ENCODE data around the gene GPR183. TPM values are rescaled to one million over a fixed set of nuclear protein-coding genes. Genes with fewer than 3 reads are reported as not detected.

The GPR183 gene
- total RNA-seq, 1 experiment from 2014 or later = 0.15 TPM

DNA sequence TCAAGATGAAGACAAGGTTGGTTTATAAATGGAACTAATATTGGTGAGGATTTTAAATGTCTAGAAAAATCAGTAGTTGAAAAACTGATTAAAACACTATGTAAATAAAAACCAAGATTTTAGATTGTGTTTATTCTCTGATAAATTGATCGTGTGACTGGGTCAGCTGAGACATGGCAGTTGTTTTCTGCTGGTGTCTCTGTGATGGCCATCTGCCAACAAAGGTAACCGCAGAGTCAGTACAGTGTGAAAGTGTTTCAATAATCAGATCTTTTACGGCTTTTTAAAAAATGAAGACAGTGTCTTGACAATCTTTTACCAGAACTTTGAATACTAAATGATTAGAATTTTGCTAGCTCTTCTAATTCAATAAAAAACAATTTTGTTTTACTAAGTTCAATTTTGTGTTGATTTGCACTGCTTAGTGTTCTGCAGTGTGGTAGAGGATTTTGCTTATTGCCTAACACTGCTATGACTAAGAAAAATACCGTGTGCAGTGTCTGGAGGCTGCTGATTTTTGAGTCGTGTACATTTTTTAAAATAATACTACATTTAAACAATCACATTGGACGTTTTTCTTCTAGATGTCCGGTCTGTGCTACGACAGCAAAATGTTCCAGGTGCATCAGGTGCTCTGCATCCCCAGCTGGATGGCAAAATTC, 32.7 kb upstream of the GPR183 start:
- TF ChIP-seq REST (IDR thresholded peaks at IDR 0.05; ENCODE audit: insufficient read depth in 1 of 2, low read depth in 2 of 2, low read length in 1 of 2) = no peak
- no peak for TF ChIP-seq SIN3A (IDR thresholded peaks at IDR 0.05; ENCODE audit: borderline replicate concordance, insufficient read depth, low read depth, low read length)
- TF ChIP-seq TCF7L2 (IDR thresholded peaks at IDR 0.05; ENCODE audit: low read depth, low read length) = no peak
- no peak for TF ChIP-seq POLR2AphosphoS5 (IDR thresholded peaks at IDR 0.05; ENCODE audit: low read depth, low read length)
- TF ChIP-seq, protein P1, sequence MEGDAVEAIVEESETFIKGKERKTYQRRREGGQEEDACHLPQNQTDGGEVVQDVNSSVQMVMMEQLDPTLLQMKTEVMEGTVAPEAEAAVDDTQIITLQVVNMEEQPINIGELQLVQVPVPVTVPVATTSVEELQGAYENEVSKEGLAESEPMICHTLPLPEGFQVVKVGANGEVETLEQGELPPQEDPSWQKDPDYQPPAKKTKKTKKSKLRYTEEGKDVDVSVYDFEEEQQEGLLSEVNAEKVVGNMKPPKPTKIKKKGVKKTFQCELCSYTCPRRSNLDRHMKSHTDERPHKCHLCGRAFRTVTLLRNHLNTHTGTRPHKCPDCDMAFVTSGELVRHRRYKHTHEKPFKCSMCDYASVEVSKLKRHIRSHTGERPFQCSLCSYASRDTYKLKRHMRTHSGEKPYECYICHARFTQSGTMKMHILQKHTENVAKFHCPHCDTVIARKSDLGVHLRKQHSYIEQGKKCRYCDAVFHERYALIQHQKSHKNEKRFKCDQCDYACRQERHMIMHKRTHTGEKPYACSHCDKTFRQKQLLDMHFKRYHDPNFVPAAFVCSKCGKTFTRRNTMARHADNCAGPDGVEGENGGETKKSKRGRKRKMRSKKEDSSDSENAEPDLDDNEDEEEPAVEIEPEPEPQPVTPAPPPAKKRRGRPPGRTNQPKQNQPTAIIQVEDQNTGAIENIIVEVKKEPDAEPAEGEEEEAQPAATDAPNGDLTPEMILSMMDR (IDR thresholded peaks at IDR 0.05) = no peak
- ChIA-PET CTCF (no interaction called here), POLR2A (no interaction called here)
- H3K9me3 ChIP-seq (ENCODE audit: control insufficient read depth, insufficient read depth, low read depth, low read length) = no peaks in the 10 kb centered on the region
- DNase-seq (ENCODE audit: low read depth, low spot score) (no peak), ATAC-seq (no peak)
- H3K4me1 ChIP-seq (ENCODE audit: control insufficient read depth, insufficient read depth, low read length) = no peaks in the 10 kb centered on the region
- H3K4me3 ChIP-seq (ENCODE audit: low read depth in 2 of 2, low read length in 2 of 2) = no peak overlapping the region
- no TSS peak for BruUV-seq (replicated peaks)
- H3K27me3 ChIP-seq (ENCODE audit: control insufficient read depth, insufficient read depth, low read length) = no peaks in the 10 kb centered on the region
- in situ Hi-C loops (cut with HindIII; ENCODE audit: low pct_unique_long_range_greater_than_20kb, low sequenced_read_pairs) = no loop called here
- no peaks in the 10 kb centered on the region; the same call in 1 of the 2 replicates for H3K36me3 ChIP-seq (ENCODE audit: control insufficient read depth, insufficient read depth, low read length)
- H3K27ac ChIP-seq (ENCODE audit: low read length) = no peak overlapping the region
- intact Hi-C loops (cut with micrococcal nuclease; ENCODE audit: unreplicated experiment) = no loop called here

DNA sequence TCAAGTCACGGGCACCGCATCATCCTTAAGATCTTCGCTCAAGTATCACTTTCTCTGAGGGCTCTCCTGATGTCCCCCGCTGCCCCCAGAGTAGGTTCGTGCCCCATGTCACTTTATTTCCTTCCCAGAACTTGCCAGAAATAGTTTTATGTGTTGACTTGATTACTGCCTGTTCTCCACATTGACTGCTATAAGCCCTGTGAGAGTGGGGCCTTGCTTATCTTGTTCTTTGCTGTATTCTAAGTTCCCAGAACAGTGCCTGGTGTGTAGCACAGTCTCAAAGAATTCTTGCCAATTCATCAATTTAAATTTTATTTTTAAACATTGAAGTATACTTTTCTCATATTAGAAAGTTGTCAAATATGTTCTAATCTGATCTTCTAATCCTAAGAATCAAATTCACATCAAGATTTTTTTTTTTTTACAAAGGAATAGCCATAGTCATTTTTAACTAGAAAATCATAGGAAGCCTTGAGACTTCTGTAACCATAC, 32.1 kb upstream of the GPR183 start:
- DNase-seq (ENCODE audit: low read depth, low spot score) (no peak), ATAC-seq (no peak)
- intact Hi-C loops (cut with micrococcal nuclease; ENCODE audit: unreplicated experiment) (no loop called here), in situ Hi-C loops (cut with HindIII; ENCODE audit: low pct_unique_long_range_greater_than_20kb, low sequenced_read_pairs) (no loop called here)
- H3K4me1 ChIP-seq (ENCODE audit: control insufficient read depth, insufficient read depth, low read length) = no peaks in the 10 kb centered on the region
- no peaks in the 10 kb centered on the region for H3K27me3 ChIP-seq (ENCODE audit: control insufficient read depth, insufficient read depth, low read length)
- ChIA-PET CTCF (no interaction called here), POLR2A (no interaction called here)
- no peak overlapping the region for H3K27ac ChIP-seq (ENCODE audit: low read length)
- no peaks in the 10 kb centered on the region; the same call in 1 of the 2 replicates for H3K36me3 ChIP-seq (ENCODE audit: control insufficient read depth, insufficient read depth, low read length)
- BruUV-seq (replicated peaks) = no TSS peak
- H3K9me3 ChIP-seq (ENCODE audit: control insufficient read depth, insufficient read depth, low read depth, low read length) = no peaks in the 10 kb centered on the region
- H3K4me3 ChIP-seq (ENCODE audit: low read depth in 2 of 2, low read length in 2 of 2) = no peak overlapping the region
- TF ChIP-seq POLR2AphosphoS5 (IDR thresholded peaks at IDR 0.05; ENCODE audit: low read depth, low read length) = no peak
- TF ChIP-seq, protein P1 (IDR thresholded peaks at IDR 0.05) = no peak
- TF ChIP-seq REST (IDR thresholded peaks at IDR 0.05; ENCODE audit: insufficient read depth in 1 of 2, low read depth in 2 of 2, low read length in 1 of 2) = no peak
- no peak for TF ChIP-seq TCF7L2 (IDR thresholded peaks at IDR 0.05; ENCODE audit: low read depth, low read length)
- no peak for TF ChIP-seq SIN3A (IDR thresholded peaks at IDR 0.05; ENCODE audit: borderline replicate concordance, insufficient read depth, low read depth, low read length)

Measured in Panc1 (cell line).